Right ventricle myocardium inferior (tissue), 1 donor: Measurements from ENCODE around the gene KCNJ6. TPM values are rescaled to one million over a fixed set of nuclear protein-coding genes. Genes with fewer than 3 reads are reported as not detected.

Source experiments
- ATAC-seq: fragments of 200-7000 bp; cut with Tn5 transposase; one replicate; pipeline ENCODE4 v1.9.1; 2020; ENCODE audit warnings: mild to moderate bottlenecking, moderate library complexity
- DNase-seq: peaks from one replicate; pipeline ENCODE4 v3.0.0; 2021; ENCODE audit errors: missing footprints
- intact Hi-C: fragments of 100-400 bp; cut with DNase I; formaldehyde crosslinking; loops from one replicate; pipeline ENCODE4 v1.11.0; 2022
- total RNA-seq: library from RNA; stranded (reverse); fragmentation: NEBNext Ultra II Directional; extraction: Animal tissue kit (Norgen Biotek cat#: 25700); gene quantifications from one replicate; pipeline ENCODE4 v1.2.1, GENCODE V29; 2021
- donor health status: DM: no; HTN: yes; CAD: no; lungs with severe emphysema.

Gene KCNJ6
- total RNA-seq, 1 donor from 2014 or later = not detected

DNA sequence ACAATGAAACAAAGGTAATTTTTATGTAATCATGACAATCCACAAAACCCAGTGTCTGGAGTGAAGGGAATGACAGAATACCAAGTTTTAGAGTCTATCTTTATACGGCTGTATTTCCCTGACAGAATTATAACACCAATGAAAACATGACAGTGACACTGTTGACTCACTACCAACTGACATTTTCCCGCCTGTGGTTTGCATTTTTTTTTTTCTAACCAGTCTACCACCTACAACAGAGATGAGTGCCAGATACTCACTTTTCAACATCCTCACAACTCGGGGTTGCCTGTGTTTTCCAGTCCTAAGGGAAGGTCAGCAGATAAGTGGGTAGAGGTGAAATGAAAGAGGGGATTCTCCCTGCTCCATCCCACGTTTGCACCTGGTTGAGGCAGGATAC, 118.9 kb downstream of the KCNJ6 start:
- DNase-seq = no peak
- intact Hi-C loops = no loop called here
- no peak for ATAC-seq

DNA sequence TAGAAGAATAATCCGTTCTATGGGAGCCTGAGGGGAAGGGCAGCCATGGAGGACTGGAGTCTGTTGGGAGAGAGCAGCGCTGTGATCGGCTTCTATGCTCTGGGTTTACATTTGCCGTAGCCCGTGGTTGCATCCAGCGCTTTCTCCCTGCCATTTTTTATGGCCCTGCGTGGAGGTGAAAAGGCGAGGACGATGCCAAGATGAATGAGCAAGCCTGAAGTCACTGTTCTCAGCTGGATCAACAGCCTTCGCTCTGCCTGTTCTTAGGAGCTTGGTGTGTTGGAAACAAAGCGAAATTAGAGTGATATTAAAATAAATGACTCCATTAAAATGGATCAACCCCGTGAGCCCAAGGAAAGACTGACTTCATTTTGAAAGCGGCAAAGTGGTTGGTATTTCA, 120.2 kb downstream of the KCNJ6 start:
- intact Hi-C loops = no loop called here
- DNase-seq (no peak), ATAC-seq (no peak)

DNA sequence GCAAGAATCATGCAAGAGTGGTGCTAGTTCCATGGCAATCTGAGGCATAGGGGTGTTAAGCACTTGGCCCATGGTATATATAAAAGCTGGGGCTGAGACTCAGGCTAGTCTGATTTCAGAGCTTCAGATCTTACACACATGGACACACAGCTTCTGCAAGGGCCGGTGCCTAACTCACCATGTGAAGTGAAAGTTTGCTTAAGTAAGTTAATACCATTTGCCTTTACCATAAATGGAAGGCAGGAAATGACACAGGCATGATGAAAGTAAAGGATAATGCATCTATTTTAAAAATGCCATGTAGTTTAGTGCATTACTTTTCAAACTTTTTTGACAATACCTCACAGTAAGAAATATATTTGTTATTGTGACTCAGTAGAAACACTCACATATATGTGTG, 122.6 kb downstream of the KCNJ6 start:
- intact Hi-C loops = no loop called here
- DNase-seq (no peak), ATAC-seq (no peak)

DNA sequence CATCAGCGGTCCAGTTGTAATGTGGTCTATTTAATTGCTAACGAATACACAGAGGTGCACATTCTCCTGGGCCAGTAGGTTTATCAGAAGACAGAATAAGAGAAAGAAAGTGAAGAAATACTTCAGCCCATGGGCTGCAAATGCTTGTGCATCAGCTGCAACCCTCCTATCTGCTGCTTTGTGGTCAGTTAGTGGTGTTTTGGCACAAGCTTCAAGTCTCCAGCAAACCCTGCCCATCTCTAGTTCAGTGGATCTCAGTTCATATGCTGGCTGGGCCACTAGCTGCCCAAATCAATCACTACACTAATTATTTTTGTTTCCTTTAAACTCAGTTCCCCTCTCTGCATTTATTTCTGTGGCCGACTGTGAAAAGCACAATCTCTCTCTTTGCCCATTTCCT, 124.2 kb downstream of the KCNJ6 start:
- intact Hi-C loops = no loop called here
- ATAC-seq (no peak), DNase-seq (no peak)

GRCh38 chr21:37790905-37791304, 125.4 kb downstream of the KCNJ6 start:
- intact Hi-C loops = no loop called here
- ATAC-seq (no peak), DNase-seq (no peak)

DNA sequence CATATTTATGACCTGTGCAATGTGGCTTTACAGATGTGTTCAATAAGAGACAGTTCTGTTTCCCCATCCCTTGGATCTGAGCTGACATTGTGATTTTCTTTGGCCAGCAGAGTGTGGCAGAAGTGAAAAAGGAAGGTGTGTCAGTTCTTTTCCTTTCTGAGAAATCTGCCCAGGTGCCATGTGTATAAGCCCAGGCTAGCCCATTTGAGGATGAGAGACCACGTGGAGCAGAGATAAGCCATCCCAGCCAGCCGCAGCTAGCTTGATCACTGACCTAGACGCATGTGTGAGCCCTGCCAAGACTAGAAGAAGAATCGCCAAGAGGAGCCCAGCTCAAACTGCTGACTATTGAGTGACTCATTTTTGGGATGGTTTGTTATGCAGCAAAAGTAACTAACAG, 127.8 kb downstream of the KCNJ6 start:
- ATAC-seq = no peak
- intact Hi-C loops = no loop called here
- DNase-seq = no peak

GRCh38 chr21:37787456-37787855, 128.8 kb downstream of the KCNJ6 start:
- no peak for ATAC-seq
- intact Hi-C loops = no loop called here
- no peak for DNase-seq

- DNase-seq (no peak), ATAC-seq (no peak)
- intact Hi-C loops = no loop called here
Observed at GRCh38 chr21:37784591-37785318, 131.5 kb downstream of the KCNJ6 start.

DNA sequence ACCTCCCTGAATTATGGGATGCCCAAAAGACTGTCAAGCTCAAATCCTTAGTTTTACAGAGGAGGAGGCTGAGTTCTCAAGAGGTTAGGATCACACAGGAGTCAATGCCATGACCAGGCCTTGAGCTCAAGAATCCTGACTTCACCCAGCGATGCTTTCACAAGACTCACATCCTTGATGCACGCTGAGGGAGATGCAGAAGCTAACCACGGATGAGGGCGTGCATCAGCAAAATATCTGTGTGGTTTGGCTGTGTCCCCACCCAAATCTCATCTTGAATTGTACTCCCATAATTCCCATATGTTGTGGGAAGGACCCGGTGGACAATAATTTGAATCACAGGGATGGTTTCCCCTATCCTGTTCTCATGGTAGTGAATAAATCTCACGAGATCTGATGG, 133.2 kb downstream of the KCNJ6 start:
- ATAC-seq (no peak), DNase-seq (no peak)
- intact Hi-C loops = no loop called here

DNA sequence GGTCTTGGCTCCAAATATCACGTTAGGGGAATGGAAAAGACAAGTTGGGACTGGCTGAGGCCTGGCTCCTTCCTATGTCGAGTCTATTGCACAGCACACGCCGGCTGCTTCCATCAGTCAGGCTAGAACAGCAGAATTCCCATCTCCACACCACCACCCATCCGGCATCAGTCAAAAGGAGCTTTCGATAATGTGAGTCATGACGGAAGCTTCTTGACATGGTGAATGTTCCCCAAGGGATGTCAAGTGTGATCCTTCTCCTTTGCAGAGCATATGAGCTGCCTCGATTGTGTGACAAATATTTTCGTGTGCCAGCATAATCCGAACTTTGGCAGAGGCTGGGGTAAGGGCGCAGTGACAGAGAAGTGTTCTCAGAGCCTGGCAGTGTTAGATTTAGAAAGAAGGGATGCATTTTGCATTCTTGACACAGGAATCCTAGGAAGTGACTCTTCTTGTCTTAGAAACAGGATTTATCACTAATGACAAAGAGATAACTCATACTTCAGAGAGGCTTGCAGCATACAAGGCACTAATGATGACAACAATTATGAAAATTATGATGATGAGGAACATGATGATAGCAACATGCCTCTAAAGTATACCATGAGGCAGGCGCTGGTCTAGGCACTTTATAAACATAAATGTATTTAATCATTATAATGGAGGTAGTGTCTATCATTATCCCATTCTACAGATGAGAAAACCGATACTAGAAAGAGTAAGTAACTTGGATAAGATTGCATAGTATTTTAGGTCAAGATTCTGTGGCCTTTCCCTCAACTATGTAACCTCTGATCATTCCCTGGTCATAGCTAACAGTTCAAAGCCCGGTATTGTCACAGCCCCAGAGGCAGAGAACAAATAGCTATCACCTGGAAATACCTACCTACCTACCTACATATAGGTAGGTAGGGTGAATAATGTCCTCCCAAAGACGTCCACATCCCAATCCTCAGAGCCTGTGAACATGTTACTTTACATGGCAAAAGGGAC, 135.0 kb downstream of the KCNJ6 start:
- DNase-seq (no peak), ATAC-seq (no peak)
- intact Hi-C loops = no loop called here

- intact Hi-C loops = no loop called here
- ATAC-seq (no peak), DNase-seq (no peak)
Observed at GRCh38 chr21:37771181-37771580, 145.1 kb downstream of the KCNJ6 start.

DNA sequence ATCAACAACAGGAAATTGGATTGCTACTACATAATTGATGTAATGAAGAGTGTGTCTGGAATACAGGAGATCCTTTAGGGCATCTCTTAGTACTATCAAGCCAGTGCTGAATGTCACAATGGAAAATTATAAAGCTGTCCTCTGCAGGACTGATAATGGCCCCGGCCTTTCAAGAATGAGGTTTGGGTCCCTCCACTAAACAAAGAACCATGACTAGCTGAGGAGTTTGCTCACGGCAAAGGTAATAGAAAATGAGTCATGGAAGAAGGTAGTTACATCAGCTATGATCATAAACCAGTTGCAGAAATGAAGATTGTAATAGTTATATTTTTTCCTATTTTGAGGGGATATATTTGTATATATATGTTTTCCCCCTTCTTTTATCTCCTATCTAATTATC, 145.8 kb downstream of the KCNJ6 start:
- ATAC-seq (no peak), DNase-seq (no peak)
- intact Hi-C loops = no loop called here

DNA sequence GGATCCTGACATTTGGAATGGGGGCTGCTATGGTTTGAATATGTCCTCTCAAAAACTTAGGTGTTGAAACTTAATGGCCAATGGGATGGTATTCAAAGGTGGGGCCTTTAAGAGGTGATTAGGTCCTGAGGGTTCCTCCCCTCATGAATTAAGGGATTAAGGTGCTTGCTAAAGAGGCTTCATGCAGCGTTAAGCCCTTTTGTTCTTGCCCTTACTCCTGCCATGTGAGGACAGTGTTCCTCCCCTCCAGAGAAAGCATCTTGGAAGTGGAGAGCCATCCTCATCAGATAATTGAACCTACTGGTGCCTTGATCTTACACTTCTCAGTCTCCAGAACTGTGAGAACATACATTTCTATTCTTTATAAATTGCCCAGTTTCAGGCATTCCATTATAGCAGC, 146.6 kb downstream of the KCNJ6 start:
- no peak for ATAC-seq
- intact Hi-C loops = no loop called here

GRCh38 chr21:37767984-37768383, 148.3 kb downstream of the KCNJ6 start:
- DNase-seq (no peak), ATAC-seq (no peak)
- intact Hi-C loops = no loop called here

More for the DNA sequence above, 146.6 kb downstream of the KCNJ6 start:
- DNase-seq = no peak

DNA sequence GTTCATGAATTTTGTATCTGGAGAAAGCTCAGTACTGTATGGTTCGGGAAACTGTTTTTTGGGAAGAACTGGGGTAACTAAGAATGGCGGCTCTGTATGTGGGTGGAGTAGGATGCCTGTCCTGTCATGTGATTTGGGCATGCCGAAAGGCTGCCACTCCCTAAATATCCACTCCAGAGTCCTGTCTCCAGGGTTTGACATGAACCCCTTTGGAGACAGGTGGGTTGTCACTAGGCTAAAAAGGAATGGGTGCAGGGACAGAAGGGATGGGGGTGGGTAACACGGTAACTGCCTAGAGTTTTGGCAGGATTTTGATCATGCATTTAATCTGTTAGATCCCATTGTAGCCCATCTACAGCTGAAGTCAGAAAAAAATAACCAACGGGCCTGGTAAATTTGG, 150.1 kb downstream of the KCNJ6 start:
- no peak for DNase-seq
- no peak for ATAC-seq
- intact Hi-C loops = no loop called here

DNA sequence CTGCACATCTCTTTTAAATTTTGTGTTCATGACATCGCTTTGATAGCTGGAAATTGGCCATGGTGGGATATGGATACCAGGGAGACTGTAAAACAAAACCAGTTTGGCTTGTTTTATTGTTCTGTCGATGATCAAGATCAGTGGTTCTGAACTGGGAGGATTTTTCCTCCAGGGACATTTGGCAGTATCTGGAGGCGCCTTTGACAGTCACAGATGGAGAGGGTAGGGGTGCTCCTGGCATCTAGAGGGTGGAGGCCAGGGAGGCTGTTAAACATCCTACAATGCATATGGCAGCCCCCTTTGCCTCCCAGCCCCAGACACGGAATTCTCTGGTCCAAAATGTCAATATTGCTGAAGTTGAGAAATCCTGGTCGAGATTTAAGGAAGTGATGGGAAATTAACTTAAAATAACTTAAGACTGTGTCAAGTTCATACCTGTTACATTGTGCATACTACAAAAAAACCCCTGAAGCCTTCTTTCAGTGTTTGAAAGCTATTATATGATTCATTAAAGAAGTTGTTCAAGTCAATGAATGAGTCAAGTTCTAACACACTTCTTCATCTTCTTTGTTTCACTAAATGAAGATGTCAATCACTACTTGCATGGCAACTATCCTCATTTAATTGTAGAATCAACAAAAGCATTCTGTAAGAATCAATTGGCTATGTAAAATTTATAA, 150.9 kb downstream of the KCNJ6 start:
- no peak for ATAC-seq
- no peak for DNase-seq
- intact Hi-C loops = no loop called here

- no peak for DNase-seq
- intact Hi-C loops = no loop called here
Observed at GRCh38 chr21:37764691-37765090, 151.6 kb downstream of the KCNJ6 start.

DNA sequence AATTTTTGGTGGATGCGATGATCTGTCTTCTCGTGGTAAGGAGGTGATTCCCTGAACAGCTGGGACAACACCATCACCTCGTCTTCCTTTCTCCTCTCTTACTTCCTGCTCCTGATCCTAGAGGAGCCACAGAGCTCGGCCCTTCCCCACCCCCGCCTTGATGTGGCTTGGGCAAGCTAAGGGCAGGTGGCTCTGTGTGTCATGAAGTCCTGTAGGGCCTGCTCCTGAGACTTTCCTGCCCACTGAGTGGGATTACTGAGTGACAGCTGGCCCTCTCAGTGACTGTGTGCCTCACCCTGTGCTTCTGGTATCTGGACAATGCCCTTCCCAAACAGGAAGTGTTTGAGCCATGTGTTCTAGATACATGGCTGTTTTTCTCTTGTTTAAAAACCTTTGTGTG, 153.0 kb downstream of the KCNJ6 start:
- intact Hi-C loops = no loop called here
- no peak for ATAC-seq
- DNase-seq = no peak

More at GRCh38 chr21:37764691-37765090, 151.6 kb downstream of the KCNJ6 start:
- no peak for ATAC-seq

- intact Hi-C loops = no loop called here
Observed at GRCh38 chr21:37762606-37763005, 153.7 kb downstream of the KCNJ6 start.

More at GRCh38 chr21:37762606-37763005, 153.7 kb downstream of the KCNJ6 start:
- ATAC-seq = no peak
- DNase-seq = no peak
